H1 (cell line): Measurements from ENCODE around the gene TTLL9. TPM values are rescaled to one million over a fixed set of nuclear protein-coding genes. Genes with fewer than 3 reads are reported as not detected.

Source experiments
- CTCF ChIA-PET: fragments of 300-600 bp; sonication (Branson Sonifier 250); formaldehyde crosslinking; loops from one replicate; lab custom pipeline; 2021; ENCODE audit not compliant: partially characterized antibody; lab: Charles Lee
- POLR2A ChIA-PET: fragments of 300-600 bp; sonication (Branson Sonifier 250); formaldehyde crosslinking; loops from one replicate; lab custom pipeline; 2021; ENCODE audit warnings: inconsistent platforms; ENCODE audit not compliant: partially characterized antibody; lab: Charles Lee
- DNase-seq, 2 experiments: peaks; one replicate each; pipeline versions ENCODE4 v3.0.0 to v3.0.0-alpha.2; 2010 to 2022; ENCODE audit warnings: low spot score in 2 of 2, low read depth in 1 of 2, mixed read lengths in 1 of 2
- FAIRE-seq: peaks from 2 replicates; lab custom pipeline; 2011; peaks lifted over from hg19 to GRCh38; lab: Jason Lieb, UNC
- H2AFZ ChIP-seq: 2 replicates; pipeline ENCODE4 v1.8.1; 2012; ENCODE audit warnings: low read length, inconsistent platforms
- H2AK5ac ChIP-seq: 2 replicates; pipeline ENCODE4 v1.6.1; 2013; ENCODE audit warnings: low read depth, low read length
- H2BK120ac ChIP-seq: replicated peaks from 2 replicates; pipeline ENCODE3; 2013; ENCODE audit warnings: low read depth, low read length, inconsistent platforms
- H2BK12ac ChIP-seq: 2 replicates; pipeline ENCODE4 v1.6.1; 2013; ENCODE audit warnings: low read depth, low read length
- H2BK15ac ChIP-seq: 2 replicates; pipeline ENCODE4 v1.6.1; 2013; ENCODE audit warnings: low read length
- H2BK20ac ChIP-seq: 2 replicates; pipeline ENCODE4 v1.6.1; 2013; ENCODE audit warnings: low read length
- H2BK5ac ChIP-seq: 2 replicates; pipeline ENCODE4 v1.6.1; 2013; ENCODE audit warnings: low read depth, low read length
- H3K14ac ChIP-seq: 2 replicates; pipeline ENCODE4 v1.6.1; 2013; ENCODE audit warnings: inconsistent platforms; ENCODE audit not compliant: insufficient read length
- H3K18ac ChIP-seq: 2 replicates; pipeline ENCODE4 v1.6.1; 2013; ENCODE audit warnings: low read length; ENCODE audit errors: extremely low read depth
- H3K23ac ChIP-seq: 2 replicates; pipeline ENCODE4 v1.6.1; 2013; ENCODE audit warnings: inconsistent platforms; ENCODE audit not compliant: insufficient read length
- H3K23me2 ChIP-seq: 2 replicates; pipeline ENCODE4 v1.6.1; 2013; ENCODE audit warnings: low read depth, low read length
- H3K27ac ChIP-seq: 2 replicates; pipeline ENCODE4 v1.6.1; 2011; ENCODE audit warnings: low read depth, low read length, inconsistent platforms
- H3K27me3 ChIP-seq, 4 experiments: replicated peaks in 1 of 4; 1 replicate in 1 of 4; 2 replicates in 3 of 4; pipeline versions ENCODE4 v1.6.1 to v1.8.1; 2011 to 2013; ENCODE audit warnings: low read length in 3 of 4, mild to moderate bottlenecking in 3 of 4, inconsistent platforms in 2 of 4, mixed read lengths in 2 of 4, moderate library complexity in 1 of 4; ENCODE audit not compliant: control insufficient read depth in 3 of 4, insufficient read depth in 3 of 4; ENCODE audit errors: extremely low read depth in 1 of 4
- H3K36me3 ChIP-seq, 4 experiments: 2 replicates each; pipeline versions ENCODE4 v1.6.1 to v1.8.1; 2011 to 2013; ENCODE audit warnings: mild to moderate bottlenecking in 4 of 4, low read length in 3 of 4, moderate library complexity in 2 of 4, control low read depth in 1 of 4, inconsistent platforms in 1 of 4; ENCODE audit not compliant: insufficient read depth in 4 of 4, control insufficient read depth in 2 of 4
- H3K4ac ChIP-seq: replicated peaks from 2 replicates; pipeline ENCODE3; 2013; ENCODE audit warnings: low read length, low read depth, mixed read lengths, inconsistent platforms; ENCODE audit not compliant: insufficient read length
- H3K4me1 ChIP-seq, 4 experiments: replicated peaks in 1 of 4; 1 replicate in 1 of 4; 2 replicates in 3 of 4; pipeline versions ENCODE4 v1.6.1 to v1.8.1; 2011 to 2013; ENCODE audit warnings: low read length in 3 of 4, inconsistent platforms in 2 of 4, mixed read lengths in 1 of 4; ENCODE audit not compliant: insufficient read depth in 4 of 4, control insufficient read depth in 3 of 4
- H3K4me2 ChIP-seq, 2 experiments: 2 replicates each; pipeline versions ENCODE4 v1.6.1 to v1.8.1; 2011 to 2013; ENCODE audit warnings: low read depth in 2 of 2, low read length in 2 of 2, control low read depth in 1 of 2, inconsistent platforms in 1 of 2, mild to moderate bottlenecking in 1 of 2; ENCODE audit not compliant: insufficient read depth in 1 of 2
- H3K4me3 ChIP-seq, 4 experiments: fragments of 200-600, 300-600 bp in 1 of 4; sonication (generic), shearing (Covaris generic), sonication (Bioruptor Twin) in 1 of 4; 2 replicates each; pipeline versions ENCODE4 v1.5.1 to v1.8.1; 2011 to 2016; ENCODE audit warnings: low read length in 4 of 4, low read depth in 3 of 4, control low read depth in 2 of 4, inconsistent platforms in 2 of 4, mild to moderate bottlenecking in 2 of 4, mixed read lengths in 1 of 4, moderate library complexity in 1 of 4; ENCODE audit not compliant: insufficient read depth in 2 of 4; ENCODE audit errors: extremely low read depth in 1 of 4
- H3K56ac ChIP-seq: replicated peaks from 2 replicates; pipeline ENCODE3; 2013; ENCODE audit warnings: low read depth, mild to moderate bottlenecking, mixed read lengths, low read length, inconsistent platforms; ENCODE audit not compliant: insufficient read length
- H3K79me1 ChIP-seq: 2 replicates; pipeline ENCODE4 v1.6.1; 2013; ENCODE audit warnings: low read depth, low read length, control low read depth
- H3K79me2 ChIP-seq, 2 experiments: 2 replicates each; pipeline versions ENCODE4 v1.6.1 to v1.8.1; 2012 to 2013; ENCODE audit warnings: low read length in 2 of 2, mild to moderate bottlenecking in 2 of 2, inconsistent platforms in 1 of 2; ENCODE audit not compliant: insufficient read depth in 2 of 2, control insufficient read depth in 1 of 2
- H3K9ac ChIP-seq, 4 experiments: replicated peaks in 1 of 4; 1 replicate in 1 of 4; 2 replicates in 3 of 4; pipeline versions ENCODE4 v1.6.1 to v1.8.1; 2011 to 2013; ENCODE audit warnings: low read depth in 3 of 4, low read length in 3 of 4, control low read depth in 2 of 4, mild to moderate bottlenecking in 2 of 4, moderate library complexity in 2 of 4, inconsistent platforms in 1 of 4; ENCODE audit errors: extremely low read depth in 1 of 4
- H3K9me3 ChIP-seq, 2 experiments: 2 replicates each; pipeline versions ENCODE4 v1.6.1 to v1.8.1; 2012 to 2013; ENCODE audit warnings: mild to moderate bottlenecking in 2 of 2, moderate library complexity in 2 of 2, control low read depth in 1 of 2, inconsistent platforms in 1 of 2, low read depth in 1 of 2, low read length in 1 of 2, mixed read lengths in 1 of 2; ENCODE audit not compliant: insufficient read depth in 2 of 2
- H4K20me1 ChIP-seq, 2 experiments: replicated peaks in 1 of 2; 2 replicates each; pipeline versions ENCODE3 to v1.8.1; 2011 to 2013; ENCODE audit warnings: inconsistent platforms in 2 of 2, low read length in 2 of 2, mild to moderate bottlenecking in 1 of 2; ENCODE audit not compliant: insufficient read depth in 2 of 2, control insufficient read depth in 1 of 2
- H4K5ac ChIP-seq: 2 replicates; pipeline ENCODE4 v1.6.1; 2013; ENCODE audit warnings: low read length, low read depth, mixed read lengths, inconsistent platforms; ENCODE audit not compliant: insufficient read length
- H4K8ac ChIP-seq: 2 replicates; pipeline ENCODE4 v1.8.0; 2013; ENCODE audit warnings: mild to moderate bottlenecking, moderate library complexity, low read length, inconsistent platforms; ENCODE audit not compliant: insufficient read depth; ENCODE audit errors: extremely low read depth
- H4K91ac ChIP-seq: replicated peaks from 2 replicates; pipeline ENCODE3; 2013; ENCODE audit warnings: low read length, mixed read lengths, inconsistent platforms; ENCODE audit not compliant: insufficient read length
- ATF3 ChIP-seq: IDR thresholded peaks from 2 replicates; pipeline ENCODE4 v1.6.1; 2011; ENCODE audit warnings: low read depth, mild to moderate bottlenecking, low read length; ENCODE audit not compliant: insufficient read depth
- E2F6 ChIP-seq: IDR thresholded peaks from 2 replicates; pipeline ENCODE4 v1.6.1; 2012; ENCODE audit warnings: inconsistent platforms
- GABPA ChIP-seq: IDR thresholded peaks from 2 replicates; pipeline ENCODE4 v1.6.1; 2011; ENCODE audit warnings: mild to moderate bottlenecking, low read length, moderate library complexity, borderline replicate concordance; ENCODE audit not compliant: insufficient read depth
- JUN ChIP-seq: IDR thresholded peaks from 2 replicates; pipeline ENCODE4 v1.6.1; 2011; ENCODE audit warnings: low read depth, mild to moderate bottlenecking, improper control_type of control experiment, low read length
- JUND ChIP-seq: IDR thresholded peaks from 2 replicates; pipeline ENCODE4 v1.6.1; 2011; ENCODE audit warnings: mild to moderate bottlenecking, improper control_type of control experiment, low read length
- KDM1A ChIP-seq: fragments of 200-600, 300-600 bp; sonication (generic); IDR thresholded peaks from 2 replicates; pipeline ENCODE4 v1.7.1; 2016; ENCODE audit warnings: mild to moderate bottlenecking, low read length, borderline replicate concordance
- MAX ChIP-seq: IDR thresholded peaks from 2 replicates; pipeline ENCODE4 v1.6.1; 2012; ENCODE audit warnings: inconsistent platforms
- WGBS, 2 experiments: shearing (Covaris generic) in 1 of 2; methylation state at CpG; one replicate each; pipeline versions ENCODE4 v1.1.6 to v1.1.7; 2013 to 2015; ENCODE audit warnings: low lambda C conversion rate in 2 of 2, mixed read lengths in 2 of 2, inconsistent platforms in 1 of 2, low coverage in 1 of 2, missing lambda C conversion rate in 1 of 2; ENCODE audit not compliant: insufficient replicate concordance in 2 of 2, insufficient coverage in 1 of 2, insufficient read length in 1 of 2; ENCODE audit errors: extremely low coverage in 1 of 2, missing lambda C conversion rate in 1 of 2; 5-methylcytosine and 5-hydroxymethylcytosine counted together
- polyA plus RNA-seq, 7 experiments: library from polyadenylated mRNA; depleted of rRNA in 3 of 7; stranded (reverse) in 5 of 7; unstranded in 2 of 7; fragments of >200 nt in 5 of 7; fragments of 200-250 nt in 2 of 7; gene quantifications; 1 replicate in 5 of 7; 2 replicates in 1 of 7; 4 replicates in 1 of 7; pipeline versions ENCODE4 v1.2.1 to v1.2.3, GENCODE V29; 2011 to 2013; ENCODE audit warnings: missing spikeins in 2 of 7, mixed read lengths in 2 of 7
- total RNA-seq: library from RNA; stranded (reverse); fragmentation: NEBNext Ultra II Directional; extraction: Animal tissue kit (Norgen Biotek cat#: 25700); gene quantifications from 2 replicates; pipeline ENCODE4 v1.2.1, GENCODE V29; 2021

TTLL9 gene
- total and polyA plus RNA-seq, 2 of the 8 experiments (the other 6 are each of a cell fraction or from before 2014, with no cell fraction given), result 0.06 TPM; not detected in 1

- Histone ChIP-seq H2BK20ac (peak overlapping the region; percentile 72; the same call in 1 of the 2 replicates), H4K5ac (no peak overlapping the region), H3K18ac (peak overlapping the region; percentile 19; the same call in 1 of the 2 replicates), H2BK12ac (peak overlapping the region; percentile 80; the same call in 1 of the 2 replicates), H3K27ac (no peak overlapping the region), H3K4me1 (peaks cover 0 to 17% (median 16%) of the 10 kb centered on the region in 4 experiments; a peak in 6 of 7 replicates), H2AFZ (no peak overlapping the region), H3K27me3 (no peaks in the 10 kb centered on the region), H4K91ac (peak overlapping the region; percentile 1), H3K23me2 (no peaks in the 10 kb centered on the region), H3K36me3 (no peaks in the 10 kb centered on the region), H3K23ac (no peak overlapping the region), H3K79me2 (no peaks in the 10 kb centered on the region), H3K4ac (no peak overlapping the region), H2AK5ac (no peak overlapping the region), H3K79me1 (no peaks in the 10 kb centered on the region), H4K8ac (no peak overlapping the region; the same call in 1 of the 2 replicates), H3K14ac (no peak overlapping the region), H3K4me3 (no peak overlapping the region), H2BK5ac (peak overlapping the region; percentile 35; the same call in 1 of the 2 replicates), H3K4me2 (no peak overlapping the region), H3K56ac (no peak overlapping the region), H4K20me1 (no peaks in the 10 kb centered on the region), H3K9ac (no peak overlapping the region; a peak in 1 of 7 replicates), H2BK120ac (no peak overlapping the region), H3K9me3 (no peaks in the 10 kb centered on the region), H2BK15ac (peak overlapping the region; percentile 72; the same call in 1 of the 2 replicates)
- 79% methylated on average over 14 of the region's 14 CpGs; no CpG with 5 or more reads in 1 of the 2 experiments for WGBS, 2 experiments
- no peak for DNase-seq
- no peak for FAIRE-seq
- ChIA-PET CTCF (interaction anchor here (1.2 to 7.3 kb wide), 6 partner anchors 12 to 200 kb away, joined by 3 to 111 read pairs (median 14); partner anchors contain the start of gene PDRG1), POLR2A (no interaction called here)
- TF ChIP-seq ATF3 (peak; percentile 56; the same call in 1 of the 2 replicates), KDM1A (peak; percentile 85; the same call in 1 of the 2 replicates), E2F6 (peak; percentile 24; the same call in 1 of the 2 replicates), JUND (peak; percentile 97), JUN (peak; percentile 84), GABPA (no peak), MAX (no peak)
Measured at GRCh38 chr20:31835977-31836852, 34.2 kb upstream of the TTLL9 start.
